Activated gamma-delta T cell treated with anti-CD3 and anti-CD28 coated beads, Interleukin-2, amount 50 U/mL, for 16 hours (primary cell): ENCODE results near the gene FARP1.

ENCODE experiments used
- DNase-seq: peaks from one replicate; pipeline ENCODE4 v3.0.0-alpha.2; 2020; ENCODE audit warnings: low read depth

The FARP1 gene

GRCh38 chr13:98461486-98462240 lies 318.8 kb downstream of the FARP1 start:
- DNase-seq: no peak

DNA sequence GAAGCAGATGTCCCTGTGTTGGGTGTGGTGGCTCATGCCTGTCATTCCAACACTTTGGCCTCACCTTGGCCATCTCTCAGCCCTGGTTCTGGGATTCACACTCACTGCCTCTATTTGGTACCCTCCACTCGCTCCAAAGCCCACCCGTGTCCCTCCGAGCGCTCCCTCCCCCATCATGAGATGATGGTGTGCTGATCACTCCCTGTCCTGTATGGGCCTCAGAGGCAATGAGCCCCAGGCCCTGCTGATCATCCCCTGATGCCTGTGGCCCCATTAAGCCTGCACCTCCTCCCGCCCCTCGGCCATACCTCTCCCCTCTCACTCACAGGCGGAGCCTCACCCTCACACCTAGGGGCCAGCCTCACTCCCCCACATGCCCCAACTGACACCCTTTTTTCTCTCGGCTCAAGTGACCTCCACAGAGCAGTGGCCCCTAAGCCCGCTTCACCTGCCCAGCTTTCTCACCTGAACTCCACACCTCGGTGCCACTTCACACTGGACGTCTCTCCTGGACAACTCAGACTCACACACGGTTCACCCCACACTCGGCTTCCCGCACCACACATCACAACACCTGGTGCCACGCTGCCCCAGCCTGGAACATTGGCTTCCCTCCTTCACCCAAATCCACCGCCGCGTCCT lies 319.5 kb downstream of the FARP1 start:
- no peak for DNase-seq

DNA sequence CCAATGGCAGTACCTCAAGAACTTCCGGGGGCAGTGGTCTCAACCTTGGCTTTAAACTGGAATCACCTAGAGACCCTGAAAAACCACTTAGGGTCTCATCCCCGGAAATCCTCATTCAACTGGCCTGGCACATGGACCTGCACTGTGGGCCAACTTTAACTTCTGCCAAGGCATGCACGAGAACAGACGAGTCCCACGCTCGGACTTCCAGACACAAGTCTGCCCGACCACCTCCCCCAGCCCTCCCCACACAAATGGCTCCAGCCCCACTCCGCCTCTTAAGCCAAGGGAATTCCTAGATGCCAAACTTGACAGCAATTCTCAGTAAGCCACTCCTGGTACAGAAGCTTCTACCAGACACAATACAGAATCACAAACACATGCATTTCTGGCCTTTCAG lies 320.1 kb downstream of the FARP1 start:
- DNase-seq: no peak

- DNase-seq: no peak
Observed at GRCh38 chr13:98466634-98467236, 323.8 kb downstream of the FARP1 start.

GRCh38 chr13:98467263-98467985 lies 324.5 kb downstream of the FARP1 start:
- no peak for DNase-seq

GRCh38 chr13:98468361-98468760 lies 325.5 kb downstream of the FARP1 start:
- DNase-seq: no peak

GRCh38 chr13:98468929-98469328 lies 326.0 kb downstream of the FARP1 start:
- DNase-seq: no peak

DNA sequence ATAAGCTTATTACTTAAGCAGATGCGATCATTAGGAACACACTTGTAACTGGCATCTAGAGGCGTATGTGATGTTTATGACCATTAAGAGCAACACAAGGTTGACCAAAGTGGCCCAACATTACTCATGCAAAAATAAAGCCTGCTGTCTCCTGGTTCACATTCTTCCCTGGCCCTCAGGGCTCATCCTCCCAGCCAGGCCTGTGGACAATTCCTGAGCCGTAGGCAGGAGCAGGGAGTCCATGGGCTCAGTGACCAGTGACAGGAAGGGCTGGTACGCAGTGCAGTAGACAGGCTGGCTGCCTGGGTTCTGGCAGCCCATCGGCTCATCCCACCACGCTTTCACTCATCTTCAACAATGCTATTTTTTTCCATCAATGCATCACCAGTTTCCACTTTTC lies 328.0 kb downstream of the FARP1 start:
- DNase-seq: no peak

DNA sequence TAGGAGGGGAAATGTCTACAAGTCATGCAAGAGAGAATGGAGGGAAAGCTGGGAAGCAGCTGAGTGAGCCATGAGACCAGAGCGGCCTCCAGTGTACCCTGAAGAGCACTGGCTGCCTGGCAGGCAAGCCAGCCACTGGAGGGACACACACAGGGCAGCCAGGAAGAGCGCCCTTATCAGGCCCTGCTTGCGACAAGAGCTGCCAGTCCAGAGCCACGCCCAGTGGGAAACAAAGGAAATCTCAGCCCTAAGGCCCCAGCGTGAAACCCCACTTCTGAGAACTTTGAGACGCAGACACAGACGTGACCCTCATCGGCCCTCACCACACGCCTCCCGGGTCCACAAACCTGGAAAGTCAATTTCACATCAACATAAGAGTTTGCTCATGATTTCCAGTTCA lies 329.0 kb downstream of the FARP1 start:
- DNase-seq: no peak

- no peak for DNase-seq
Observed at GRCh38 chr13:98473135-98473787, 330.4 kb downstream of the FARP1 start.

DNA sequence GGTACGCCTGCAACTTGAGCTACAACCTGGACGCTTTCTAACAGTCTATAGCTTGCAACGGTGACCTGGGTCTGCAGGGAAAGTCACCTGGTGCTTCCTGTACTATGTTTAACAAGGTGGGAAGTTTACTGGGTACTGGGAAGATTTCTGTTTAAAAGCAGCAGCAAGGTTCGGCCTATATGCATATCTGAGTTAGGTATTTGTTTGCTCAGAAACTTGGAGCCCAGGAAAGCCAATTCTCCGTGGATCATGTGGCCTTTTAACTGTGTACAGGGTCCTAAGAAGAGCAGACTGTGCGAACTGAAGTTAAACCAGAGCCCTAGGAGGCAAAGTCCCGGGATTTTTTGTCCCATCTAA lies 330.9 kb downstream of the FARP1 start:
- DNase-seq: no peak

GRCh38 chr13:98474292-98474691 lies 331.4 kb downstream of the FARP1 start:
- no peak for DNase-seq

DNA sequence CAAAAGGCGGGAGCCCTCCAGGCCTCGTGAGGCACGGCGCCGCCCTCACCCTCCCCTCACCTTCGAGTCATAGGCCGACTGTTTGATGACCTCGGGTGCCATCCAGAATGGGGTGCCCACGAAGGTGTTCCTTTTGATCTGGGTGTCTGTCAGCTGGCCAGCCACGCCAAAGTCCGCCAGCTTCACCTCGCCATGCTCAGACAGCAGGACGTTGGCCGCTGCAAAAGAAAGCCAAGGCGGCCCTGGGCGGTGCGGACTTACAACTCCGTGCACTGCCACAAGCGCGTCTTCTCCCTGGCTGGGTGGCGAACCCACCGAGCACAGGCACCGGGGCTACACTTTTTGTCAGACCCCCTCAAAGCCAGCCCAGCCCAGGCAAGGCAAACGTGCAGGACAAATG lies 331.9 kb downstream of the FARP1 start:
- DNase-seq: no peak

DNA sequence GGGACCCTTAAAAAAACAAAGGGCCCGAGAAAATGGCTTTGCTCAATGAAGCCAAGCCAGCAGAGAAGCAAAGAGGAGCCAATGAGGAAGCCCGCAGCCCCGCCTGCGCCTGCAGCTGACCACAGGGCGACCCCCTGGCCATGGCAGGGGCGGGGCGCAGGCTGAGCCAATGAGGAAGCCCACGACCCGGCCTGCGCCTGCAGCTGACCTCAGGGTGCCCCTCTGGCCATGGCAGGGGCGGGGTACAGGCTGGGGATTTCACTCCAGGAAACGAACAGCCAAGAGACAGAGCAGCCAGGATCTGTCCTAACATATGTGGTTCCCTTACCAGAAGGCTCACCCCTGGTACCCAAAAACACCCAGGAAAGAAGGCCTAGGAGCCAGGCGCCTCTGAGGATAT lies 332.6 kb downstream of the FARP1 start:
- no peak for DNase-seq

- peak; percentile 45 for DNase-seq
Observed at GRCh38 chr13:98476106-98476505, 333.2 kb downstream of the FARP1 start.

GRCh38 chr13:98476538-98476966 lies 333.7 kb downstream of the FARP1 start:
- DNase-seq: peak; percentile 81

DNA sequence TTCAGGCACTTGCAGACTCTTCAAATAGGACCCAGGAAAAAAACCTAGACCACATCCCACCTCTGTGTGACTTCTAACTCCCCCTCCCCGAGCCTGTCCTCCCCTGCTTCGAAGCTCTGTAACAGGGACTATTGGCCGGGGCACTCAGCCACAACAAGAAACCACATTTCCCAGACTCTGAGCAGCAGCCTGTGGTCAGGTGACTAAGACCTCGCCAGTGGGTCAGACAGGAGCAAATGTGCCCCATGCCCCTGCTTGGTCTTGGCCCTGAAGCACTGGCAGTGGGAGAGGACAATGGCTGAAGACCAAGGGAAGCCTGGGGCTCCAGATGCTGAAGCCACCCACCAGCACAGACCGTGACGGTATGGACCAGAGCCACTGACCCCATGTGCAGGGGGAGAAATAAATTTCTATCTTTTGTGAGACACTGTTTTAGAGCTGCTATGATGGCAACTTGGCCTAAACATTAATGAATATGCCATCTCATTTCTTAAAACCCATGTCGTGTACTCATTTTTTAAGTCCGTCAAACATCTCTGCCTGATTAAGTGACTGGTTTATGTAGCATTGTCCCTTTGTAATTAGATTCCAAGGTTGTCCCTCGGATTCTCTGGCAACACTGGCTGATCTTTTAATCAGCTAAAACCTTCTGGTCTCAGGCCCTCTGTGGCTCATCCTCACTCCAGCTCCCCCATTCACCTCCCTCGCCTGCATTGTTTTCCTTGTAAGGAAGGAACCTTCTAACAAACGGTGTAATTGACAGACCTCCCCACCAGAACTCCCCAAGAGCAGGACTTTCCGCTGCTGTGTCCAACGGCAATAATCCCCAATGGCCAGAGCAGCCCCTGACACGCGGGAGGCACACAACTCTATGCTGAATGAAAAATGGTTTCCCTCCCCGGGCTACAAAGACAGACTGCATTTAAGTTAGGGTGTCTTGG lies 335.6 kb downstream of the FARP1 start:
- DNase-seq: no peak

DNA sequence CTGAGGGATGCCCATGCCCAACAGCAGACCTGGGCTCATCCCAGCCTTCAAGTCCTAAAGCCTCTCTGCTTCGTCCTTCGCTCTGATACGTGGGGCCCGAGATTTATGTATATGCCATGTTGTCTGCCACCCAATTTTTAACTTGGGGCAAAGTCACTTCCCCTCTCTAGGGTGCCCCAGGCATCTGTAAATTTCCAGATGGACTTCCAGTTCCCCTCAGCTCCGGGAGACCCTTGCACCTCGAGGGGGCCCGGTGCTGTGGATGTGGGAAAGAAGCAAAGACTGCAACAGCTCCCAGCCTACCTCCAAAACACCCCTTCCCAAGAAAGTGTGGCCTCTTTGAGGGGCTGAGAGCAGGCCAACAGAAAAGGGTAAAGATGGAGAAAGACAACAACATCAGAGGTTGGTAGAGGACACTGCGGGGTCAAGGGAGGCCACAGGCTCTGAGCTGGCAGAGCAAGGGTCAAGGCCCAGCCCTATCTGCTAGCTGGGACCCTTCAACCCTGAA lies 336.7 kb downstream of the FARP1 start:
- no peak for DNase-seq

GRCh38 chr13:98480915-98481877 lies 338.3 kb downstream of the FARP1 start:
- no peak for DNase-seq
